HuH-7.5 (cell line): ENCODE measurements around the gene CRYL1.

Experiments
- DNase-seq: peaks from one replicate; pipeline ENCODE4 v3.0.0; 2011; ENCODE audit warnings: low spot score

CRYL1 gene

GRCh38 chr13:20528452-20528851 lies 2.8 kb upstream of the CRYL1 start:
- DNase-seq, result no peak

GRCh38 chr13:20526664-20527063 lies 1.0 kb upstream of the CRYL1 start:
- no peak for DNase-seq

DNA sequence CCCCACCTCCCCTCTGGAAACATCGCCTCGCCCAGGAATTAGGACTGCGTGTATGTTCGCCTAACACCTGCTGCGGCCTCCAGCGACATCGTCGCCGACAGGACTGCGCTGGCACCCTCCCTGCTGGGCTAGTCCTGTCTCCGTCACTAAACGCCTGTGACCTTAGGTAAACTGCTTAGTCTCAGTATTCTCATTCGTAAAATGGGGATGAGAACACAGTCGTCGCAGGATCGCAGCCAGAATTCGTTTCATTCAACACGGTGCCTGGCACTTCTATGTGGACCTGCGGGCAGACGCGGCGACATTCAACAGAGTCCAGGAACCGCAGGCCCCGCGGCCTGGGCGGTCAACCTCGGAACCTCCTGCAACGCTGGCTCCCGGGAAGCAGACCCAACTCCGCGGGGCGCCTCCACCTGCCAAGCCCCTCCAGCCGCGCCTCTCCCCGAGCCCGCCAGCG lies 485 bp downstream of the CRYL1 start:
- DNase-seq, result no peak

DNA sequence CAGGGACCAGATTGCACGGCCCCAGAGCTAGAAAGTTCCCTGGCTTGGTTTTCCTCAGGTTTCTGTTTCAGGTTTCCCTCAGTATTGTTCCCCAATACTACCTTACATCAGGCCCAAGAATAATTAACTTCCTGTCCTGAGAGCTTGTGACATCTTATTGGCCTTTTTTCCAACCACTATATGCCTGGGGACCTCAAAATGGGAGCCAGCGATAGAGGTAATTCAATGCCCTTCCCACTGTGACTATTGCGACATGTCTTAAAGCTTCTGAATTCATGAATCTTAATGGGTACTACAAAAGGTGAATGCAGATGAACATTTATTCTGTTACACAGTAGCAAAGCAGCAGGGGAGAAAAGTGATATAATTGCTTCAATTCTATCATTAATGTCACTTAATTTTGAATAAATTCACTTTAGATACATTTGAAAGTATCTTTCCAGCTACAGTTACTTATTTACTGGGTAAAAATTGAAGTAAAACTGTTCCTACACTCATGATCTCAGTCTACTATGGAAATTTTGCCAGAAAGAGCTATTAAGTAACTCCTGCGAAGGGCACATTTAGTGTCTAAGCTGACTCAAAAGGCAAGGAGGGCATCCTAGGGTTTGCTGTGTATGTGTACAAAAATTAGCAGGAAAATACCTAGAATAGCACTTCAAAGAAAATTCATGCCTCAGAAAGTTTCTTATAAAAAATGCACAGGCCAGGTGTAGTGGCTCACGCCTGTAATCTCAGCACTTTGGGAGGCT lies 4.1 kb downstream of the CRYL1 start:
- no peak for DNase-seq

DNA sequence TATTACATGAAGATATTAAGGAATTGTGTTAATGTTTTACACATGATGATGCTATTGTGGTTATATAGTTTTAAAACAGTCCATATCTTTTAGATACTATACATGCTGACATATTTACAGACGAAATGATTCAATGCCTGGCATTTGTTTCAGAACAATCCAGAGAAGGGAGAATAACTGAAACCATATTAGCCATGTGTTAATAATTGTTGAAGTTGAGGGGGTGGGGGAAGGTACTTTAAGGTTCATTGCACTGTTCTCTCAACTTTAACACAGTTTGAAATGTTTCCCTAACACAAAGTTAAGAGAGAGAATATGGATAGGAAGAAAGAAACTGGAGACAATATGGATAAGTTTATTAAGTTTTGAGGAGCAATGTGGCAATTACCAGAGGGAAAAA lies 5.8 kb downstream of the CRYL1 start:
- no peak for DNase-seq

DNA sequence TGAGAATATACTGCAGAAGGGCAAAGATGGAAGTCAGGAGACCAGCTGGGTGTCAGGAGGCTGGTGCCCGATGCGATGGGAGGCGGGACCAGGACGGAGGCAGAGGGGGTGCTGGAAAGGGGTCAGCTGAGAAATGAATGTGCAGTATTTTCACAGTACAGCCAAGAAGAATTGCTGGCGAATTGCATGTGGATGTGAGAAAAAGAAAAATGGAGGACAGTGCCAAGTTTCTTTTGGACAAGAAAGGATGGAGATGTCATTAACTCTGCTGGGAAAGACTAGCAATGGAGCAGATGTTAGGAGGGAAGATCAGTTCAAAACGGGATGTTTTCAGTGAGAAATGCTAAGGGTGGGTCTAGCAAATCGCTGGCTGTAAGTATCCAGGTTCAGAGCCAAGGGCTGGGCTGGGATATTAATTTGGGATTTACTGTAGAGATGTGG lies 7.0 kb downstream of the CRYL1 start:
- DNase-seq, result no peak

- no peak for DNase-seq
Observed at GRCh38 chr13:20514866-20515265, 10.8 kb downstream of the CRYL1 start.

DNA sequence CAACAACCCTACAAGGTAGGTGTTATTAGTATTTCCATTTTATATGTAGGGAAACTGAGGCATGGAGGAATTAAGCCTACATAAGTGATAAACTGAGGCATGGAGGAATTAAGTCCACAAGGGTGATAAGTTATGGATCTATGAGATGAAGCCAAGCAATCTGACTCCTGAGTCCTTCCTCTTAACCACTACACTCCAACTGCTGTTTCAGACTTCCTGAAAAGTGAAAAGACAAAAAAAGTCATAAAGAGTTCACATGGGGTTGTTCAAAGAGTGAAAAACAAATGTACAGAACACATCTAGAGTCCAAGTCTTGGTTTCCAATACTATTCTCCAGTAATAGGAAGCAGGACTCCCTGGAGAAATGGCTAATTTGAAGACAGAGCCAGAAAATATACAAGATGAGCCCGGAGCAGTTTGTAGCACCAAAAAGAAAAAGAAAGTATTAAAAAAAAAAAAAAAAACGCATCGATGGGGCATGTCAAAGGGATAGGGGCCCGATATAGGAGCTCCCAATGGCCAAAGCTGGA lies 12.1 kb downstream of the CRYL1 start:
- DNase-seq, result no peak

DNA sequence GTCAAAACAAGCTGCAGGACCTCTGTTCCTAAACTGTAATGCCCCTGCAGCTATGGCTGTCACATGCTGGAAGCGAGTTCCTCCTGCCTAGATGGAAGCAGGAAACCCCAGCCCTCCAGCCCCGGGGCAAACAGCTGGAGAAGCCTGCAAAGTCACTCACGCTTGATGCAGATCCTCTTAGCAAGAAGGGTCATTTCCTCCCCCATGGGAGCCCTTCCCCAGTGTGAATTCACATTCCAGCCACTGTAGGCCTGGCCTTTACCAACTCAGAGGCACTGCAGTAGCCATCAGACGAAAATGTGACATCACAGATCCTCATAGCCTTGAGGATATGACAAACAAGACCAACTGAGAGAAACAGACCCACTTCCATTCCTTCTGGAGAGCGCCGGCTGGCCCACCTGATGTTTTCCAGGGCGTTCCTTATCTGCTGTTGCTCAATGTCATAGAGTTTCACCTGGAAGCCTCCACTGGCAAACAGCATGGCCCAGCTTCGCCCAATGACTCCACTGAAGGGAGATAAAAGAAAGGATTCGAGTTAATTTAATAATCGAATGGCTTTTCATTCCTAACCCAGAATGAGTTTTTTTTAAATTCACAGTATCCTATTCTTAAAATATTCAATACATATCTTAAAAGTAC lies 13.5 kb downstream of the CRYL1 start:
- DNase-seq, result no peak

DNA sequence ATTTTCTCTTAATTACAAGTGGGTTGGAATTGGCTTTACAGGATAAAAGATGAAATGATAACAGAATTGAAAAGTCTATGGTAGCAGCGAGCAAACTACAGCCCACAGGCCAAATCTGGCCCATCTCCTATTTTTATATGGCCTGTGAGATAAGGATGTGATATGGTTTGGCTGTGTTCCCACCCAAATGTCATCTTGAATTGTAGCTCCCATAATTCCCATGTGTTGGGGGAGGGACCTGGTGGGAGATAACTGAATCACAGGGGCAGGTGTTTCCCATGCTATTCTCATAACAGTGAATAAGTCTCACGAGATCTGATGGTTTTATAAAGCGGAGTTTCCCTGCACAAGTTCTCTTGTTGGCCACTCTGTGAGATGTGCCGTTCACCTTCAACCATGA lies 19.0 kb downstream of the CRYL1 start:
- DNase-seq, result no peak

GRCh38 chr13:20505405-20506366 lies 20.0 kb downstream of the CRYL1 start:
- DNase-seq, result no peak

DNA sequence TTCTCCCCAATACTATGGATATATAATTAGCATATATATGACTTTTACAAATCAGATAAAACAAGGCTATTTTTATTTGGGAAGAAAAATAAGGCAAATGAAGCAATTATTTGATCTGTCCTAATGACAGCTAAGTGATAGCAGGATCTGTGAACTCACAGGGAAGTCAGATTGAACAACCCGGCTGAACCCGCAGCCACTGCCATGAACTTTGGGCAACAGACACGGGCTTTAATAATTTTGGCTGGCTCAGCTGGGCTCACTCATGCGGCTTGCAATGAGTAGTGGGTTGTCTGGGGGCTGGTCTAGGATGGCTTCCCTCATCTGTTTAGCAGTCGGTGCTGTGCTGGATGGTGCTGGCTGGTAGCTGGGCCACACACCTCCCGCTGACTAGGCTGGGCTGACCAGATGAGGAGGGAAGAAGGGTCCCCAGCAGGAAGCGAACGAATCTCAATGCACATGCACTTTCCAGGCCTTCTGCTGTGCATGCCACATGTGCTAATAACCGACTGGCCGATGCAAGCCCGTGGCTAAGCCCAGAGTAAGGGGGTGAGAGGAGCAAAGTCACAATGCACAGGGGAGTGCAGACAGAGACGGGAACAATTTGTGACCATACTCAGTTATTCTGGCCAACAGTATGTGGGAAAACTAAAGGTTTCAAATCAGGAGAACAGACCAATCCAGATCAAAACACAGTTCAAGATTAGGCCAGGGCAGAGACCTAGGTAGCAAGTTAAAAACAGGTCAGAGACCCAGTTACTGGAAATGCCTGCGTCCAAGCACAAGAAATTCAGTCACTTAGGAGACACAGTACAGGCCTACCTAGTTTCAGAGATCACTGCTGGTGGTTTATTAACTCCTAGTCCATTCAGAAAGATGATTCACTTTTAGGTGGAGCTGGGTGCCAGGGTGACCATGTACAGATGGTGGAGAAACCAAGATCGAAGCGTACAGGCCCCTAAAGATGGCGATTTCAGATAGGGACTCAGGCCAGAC lies 22.3 kb downstream of the CRYL1 start:
- no peak for DNase-seq

- no peak for DNase-seq
Observed at GRCh38 chr13:20501592-20501991, 24.1 kb downstream of the CRYL1 start.

DNA sequence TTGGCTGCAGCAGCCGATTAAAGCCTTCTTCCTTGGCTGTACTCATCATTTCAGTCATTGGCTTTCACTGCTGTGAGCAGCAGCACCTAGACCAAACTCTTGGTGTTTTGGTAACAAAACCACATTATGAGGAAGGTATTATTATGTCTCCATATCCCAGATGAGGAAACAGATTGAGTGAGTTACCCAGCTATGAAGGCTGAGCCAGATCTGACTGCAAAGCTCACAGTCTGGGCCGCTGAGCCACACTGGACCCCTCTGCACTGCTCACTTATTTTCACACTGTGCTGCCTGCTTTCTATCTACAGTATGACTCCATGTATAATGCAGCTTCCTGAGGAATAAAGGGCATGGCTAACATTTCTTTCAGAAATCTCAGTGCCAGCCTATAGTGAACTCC lies 24.5 kb downstream of the CRYL1 start:
- DNase-seq, result no peak

- DNase-seq, result no peak
Observed at GRCh38 chr13:20499986-20500385, 25.7 kb downstream of the CRYL1 start.

DNA sequence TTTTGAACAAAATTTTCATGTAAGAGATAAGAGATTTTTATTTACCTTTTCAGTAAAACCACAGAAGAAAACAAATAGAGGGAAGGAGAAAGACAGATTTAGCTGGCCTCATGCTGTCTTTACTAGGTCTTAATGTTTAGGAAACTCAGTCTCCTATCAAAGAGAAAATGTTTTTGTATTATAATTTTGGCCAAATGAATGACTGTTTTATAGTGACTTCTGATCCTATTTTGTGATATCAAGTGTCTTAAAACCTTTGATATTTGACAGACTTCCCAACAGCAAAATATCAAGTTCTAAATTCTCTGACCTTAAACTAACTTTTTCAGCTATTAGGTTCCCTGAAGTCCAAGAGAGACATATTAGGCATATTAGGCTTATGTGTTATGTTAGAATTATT lies 27.0 kb downstream of the CRYL1 start:
- no peak for DNase-seq

GRCh38 chr13:20498129-20498528 lies 27.5 kb downstream of the CRYL1 start:
- DNase-seq, result no peak

GRCh38 chr13:20497006-20497775 lies 28.5 kb downstream of the CRYL1 start:
- no peak for DNase-seq

DNA sequence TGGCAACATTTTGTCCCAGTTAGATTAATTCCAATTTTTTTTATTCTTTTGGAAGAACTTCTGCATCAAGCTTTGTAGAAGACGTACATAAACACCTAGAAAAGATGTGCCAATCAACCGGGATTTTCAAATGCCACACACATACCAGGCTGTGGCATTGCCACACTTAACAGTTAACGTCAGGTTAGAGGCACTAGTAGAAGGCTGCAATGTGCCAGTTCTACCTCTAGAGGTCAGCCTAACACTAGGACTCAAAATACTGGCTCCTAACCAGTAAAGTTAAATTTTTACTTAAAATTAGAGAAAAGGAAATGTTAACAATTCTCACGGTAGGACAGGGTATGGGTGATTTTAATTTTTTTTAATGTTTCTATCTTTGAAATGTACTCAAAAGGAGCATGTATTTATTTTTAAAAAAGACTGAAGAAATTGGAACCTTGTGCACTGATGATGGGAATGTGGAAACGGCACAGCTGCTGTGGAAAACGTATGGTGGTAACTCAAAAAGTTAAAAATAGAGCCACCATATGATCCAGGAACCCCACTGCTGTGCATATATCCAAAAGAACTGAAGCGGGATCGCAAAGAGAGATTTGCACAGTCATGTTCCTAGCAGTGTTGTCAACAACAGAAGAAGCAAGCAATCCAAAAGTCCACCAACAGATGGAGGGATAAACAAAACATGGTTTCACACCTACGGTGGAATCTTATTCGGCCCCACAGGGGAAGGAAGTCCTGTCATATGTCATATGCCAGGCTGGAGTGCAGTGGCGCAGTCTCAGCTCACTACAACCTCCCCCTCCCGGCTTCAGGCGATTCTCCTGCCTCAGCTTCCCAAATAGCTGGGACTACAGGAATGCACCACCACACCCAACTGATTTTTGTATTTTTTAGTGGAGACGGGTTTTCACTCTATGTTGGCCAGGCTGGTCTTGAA lies 30.3 kb downstream of the CRYL1 start:
- DNase-seq, result peak; percentile 43
